Panc1 (cell line): ENCODE results near the gene WNK3. TPM values are rescaled to one million over a fixed set of nuclear protein-coding genes. Genes with fewer than 3 reads are reported as not detected.

ENCODE experiments used
- ATAC-seq: fragments of 200-7000 bp; cut with Tn5 transposase; 2 replicates; pipeline ENCODE4 v1.9.1; 2020; ENCODE audit warnings: mild to moderate bottlenecking, moderate library complexity
- BruUV-seq: library from RNA; stranded (reverse); fragments of 400-500 nt; replicated peaks from 2 replicates; lab custom pipeline; 2021; lab: Mats Ljungman, UMichigan
- CTCF ChIA-PET: fragments of 300-600 bp; sonication (Branson Sonifier 250); formaldehyde crosslinking; loops from one replicate; lab custom pipeline; 2022; ENCODE audit warnings: antibody characterized with exemption; lab: Charles Lee
- POLR2A ChIA-PET: fragments of 300-600 bp; sonication (Branson Sonifier 250); formaldehyde crosslinking; loops from one replicate; lab custom pipeline; 2022; ENCODE audit warnings: antibody characterized with exemption; lab: Charles Lee
- DNase-seq: peaks from one replicate; pipeline ENCODE4 v3.0.0-alpha.2; 2010; ENCODE audit warnings: low read depth, low spot score
- H3K27ac ChIP-seq: 2 replicates; pipeline ENCODE4 v1.5.1; 2011; ENCODE audit warnings: mild to moderate bottlenecking, low read length, inconsistent platforms
- H3K27me3 ChIP-seq: fragments of 200-500 bp; sonication (Bioruptor generic); 2 replicates; pipeline ENCODE4 v1.6.0; 2014; ENCODE audit warnings: low read length, inconsistent platforms; ENCODE audit not compliant: control insufficient read depth, insufficient read depth
- H3K36me3 ChIP-seq: fragments of 200-500 bp; sonication (Bioruptor generic); 2 replicates; pipeline ENCODE4 v1.5.1; 2014; ENCODE audit warnings: inconsistent platforms, mild to moderate bottlenecking, low read length, moderate library complexity; ENCODE audit not compliant: control insufficient read depth, insufficient read depth
- H3K4me1 ChIP-seq: 2 replicates; pipeline ENCODE4 v1.5.1; 2011; ENCODE audit warnings: inconsistent platforms, mild to moderate bottlenecking, low read length, moderate library complexity; ENCODE audit not compliant: control insufficient read depth, insufficient read depth
- H3K4me3 ChIP-seq, 2 experiments: 2 replicates each; pipeline ENCODE4 v1.5.1; 2011 to 2012; ENCODE audit warnings: low read depth in 2 of 2, low read length in 2 of 2, mild to moderate bottlenecking in 2 of 2, inconsistent platforms in 1 of 2, moderate library complexity in 1 of 2
- H3K9me3 ChIP-seq: fragments of 200-500 bp; sonication (Bioruptor generic); 2 replicates; pipeline ENCODE4 v1.5.1; 2014; ENCODE audit warnings: low read depth, mild to moderate bottlenecking, inconsistent platforms, low read length, moderate library complexity; ENCODE audit not compliant: control insufficient read depth, insufficient read depth
- POLR2AphosphoS5 ChIP-seq: IDR thresholded peaks from 2 replicates; pipeline ENCODE4 v1.6.1; 2012; ENCODE audit warnings: mild to moderate bottlenecking, low read depth, low read length, moderate library complexity
- SIN3A ChIP-seq: IDR thresholded peaks from 2 replicates; pipeline ENCODE4 v1.6.1; 2012; ENCODE audit warnings: low read depth, mild to moderate bottlenecking, low read length, moderate library complexity, borderline replicate concordance; ENCODE audit not compliant: insufficient read depth
- TCF7L2 ChIP-seq: IDR thresholded peaks from 2 replicates; pipeline ENCODE4 v1.6.1; 2011; ENCODE audit warnings: mild to moderate bottlenecking, low read depth, low read length, inconsistent platforms
- in situ Hi-C: cut with HindIII; loops from 2 replicates; pipeline ENCODE4 v1.10.0; 2016; ENCODE audit warnings: low sequenced_read_pairs, low pct_unique_long_range_greater_than_20kb
- intact Hi-C: fragments of 100-400 bp; cut with micrococcal nuclease; formaldehyde crosslinking; loops from one replicate; pipeline ENCODE4 v1.10.0; 2022; ENCODE audit not compliant: unreplicated experiment
- total RNA-seq: library from RNA; stranded (reverse); gene quantifications from one replicate; pipeline ENCODE4 v1.2.1, GENCODE V29; 2021; ENCODE audit not compliant: unreplicated experiment
- TF ChIP-seq, protein P1 (sequence below), 2 experiments: IDR thresholded peaks; 2 replicates each; pipeline ENCODE4 v1.6.1; 2011 to 2012; ENCODE audit warnings: low read depth in 2 of 2, control low read depth in 1 of 2, low read length in 1 of 2, mild to moderate bottlenecking in 1 of 2, moderate library complexity in 1 of 2; ENCODE audit not compliant: insufficient read depth in 1 of 2
- TF ChIP-seq, protein P2 (sequence below): fragments of 450-650 bp; IDR thresholded peaks from 2 replicates; pipeline ENCODE4 v1.5.1; 2017; ENCODE audit warnings: mild to moderate bottlenecking

Gene WNK3
- total RNA-seq, 1 experiment from 2014 or later = not detected

DNA sequence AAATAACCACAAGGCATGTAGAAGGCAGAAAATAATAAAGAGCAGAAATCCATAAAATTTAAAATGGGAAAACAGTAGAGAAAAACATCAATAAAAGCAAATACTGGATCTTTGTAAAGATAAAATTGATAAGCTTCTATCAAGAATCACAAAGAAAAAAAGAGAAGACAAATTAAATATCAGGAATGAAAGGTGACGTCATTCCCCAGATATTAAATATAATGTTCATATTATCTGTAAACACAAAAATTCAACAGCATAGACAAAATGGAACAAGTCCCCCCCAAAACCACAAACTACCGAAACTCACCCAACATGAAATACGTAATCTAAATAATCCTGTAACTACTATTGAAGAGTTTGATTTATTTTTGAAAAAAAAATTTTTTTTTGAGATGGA, 144.2 kb downstream of the WNK3 start:
- Histone ChIP-seq H3K27me3 (no peaks in the 10 kb centered on the region), H3K4me3 (no peak overlapping the region), H3K27ac (no peak overlapping the region), H3K4me1 (no peaks in the 10 kb centered on the region), H3K36me3 (no peaks in the 10 kb centered on the region), H3K9me3 (no peaks in the 10 kb centered on the region)
- no peak for DNase-seq
- in situ Hi-C loops = no loop called here
- POLR2A ChIA-PET = no interaction called here
- no TSS peak for BruUV-seq
- TF ChIP-seq, protein P1, sequence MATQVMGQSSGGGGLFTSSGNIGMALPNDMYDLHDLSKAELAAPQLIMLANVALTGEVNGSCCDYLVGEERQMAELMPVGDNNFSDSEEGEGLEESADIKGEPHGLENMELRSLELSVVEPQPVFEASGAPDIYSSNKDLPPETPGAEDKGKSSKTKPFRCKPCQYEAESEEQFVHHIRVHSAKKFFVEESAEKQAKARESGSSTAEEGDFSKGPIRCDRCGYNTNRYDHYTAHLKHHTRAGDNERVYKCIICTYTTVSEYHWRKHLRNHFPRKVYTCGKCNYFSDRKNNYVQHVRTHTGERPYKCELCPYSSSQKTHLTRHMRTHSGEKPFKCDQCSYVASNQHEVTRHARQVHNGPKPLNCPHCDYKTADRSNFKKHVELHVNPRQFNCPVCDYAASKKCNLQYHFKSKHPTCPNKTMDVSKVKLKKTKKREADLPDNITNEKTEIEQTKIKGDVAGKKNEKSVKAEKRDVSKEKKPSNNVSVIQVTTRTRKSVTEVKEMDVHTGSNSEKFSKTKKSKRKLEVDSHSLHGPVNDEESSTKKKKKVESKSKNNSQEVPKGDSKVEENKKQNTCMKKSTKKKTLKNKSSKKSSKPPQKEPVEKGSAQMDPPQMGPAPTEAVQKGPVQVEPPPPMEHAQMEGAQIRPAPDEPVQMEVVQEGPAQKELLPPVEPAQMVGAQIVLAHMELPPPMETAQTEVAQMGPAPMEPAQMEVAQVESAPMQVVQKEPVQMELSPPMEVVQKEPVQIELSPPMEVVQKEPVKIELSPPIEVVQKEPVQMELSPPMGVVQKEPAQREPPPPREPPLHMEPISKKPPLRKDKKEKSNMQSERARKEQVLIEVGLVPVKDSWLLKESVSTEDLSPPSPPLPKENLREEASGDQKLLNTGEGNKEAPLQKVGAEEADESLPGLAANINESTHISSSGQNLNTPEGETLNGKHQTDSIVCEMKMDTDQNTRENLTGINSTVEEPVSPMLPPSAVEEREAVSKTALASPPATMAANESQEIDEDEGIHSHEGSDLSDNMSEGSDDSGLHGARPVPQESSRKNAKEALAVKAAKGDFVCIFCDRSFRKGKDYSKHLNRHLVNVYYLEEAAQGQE (IDR thresholded peaks at IDR 0.05; ENCODE audit: insufficient read depth in 1 of 2, low read depth in 2 of 2, low read length in 1 of 2) = no peak
- TF ChIP-seq, protein P2, sequence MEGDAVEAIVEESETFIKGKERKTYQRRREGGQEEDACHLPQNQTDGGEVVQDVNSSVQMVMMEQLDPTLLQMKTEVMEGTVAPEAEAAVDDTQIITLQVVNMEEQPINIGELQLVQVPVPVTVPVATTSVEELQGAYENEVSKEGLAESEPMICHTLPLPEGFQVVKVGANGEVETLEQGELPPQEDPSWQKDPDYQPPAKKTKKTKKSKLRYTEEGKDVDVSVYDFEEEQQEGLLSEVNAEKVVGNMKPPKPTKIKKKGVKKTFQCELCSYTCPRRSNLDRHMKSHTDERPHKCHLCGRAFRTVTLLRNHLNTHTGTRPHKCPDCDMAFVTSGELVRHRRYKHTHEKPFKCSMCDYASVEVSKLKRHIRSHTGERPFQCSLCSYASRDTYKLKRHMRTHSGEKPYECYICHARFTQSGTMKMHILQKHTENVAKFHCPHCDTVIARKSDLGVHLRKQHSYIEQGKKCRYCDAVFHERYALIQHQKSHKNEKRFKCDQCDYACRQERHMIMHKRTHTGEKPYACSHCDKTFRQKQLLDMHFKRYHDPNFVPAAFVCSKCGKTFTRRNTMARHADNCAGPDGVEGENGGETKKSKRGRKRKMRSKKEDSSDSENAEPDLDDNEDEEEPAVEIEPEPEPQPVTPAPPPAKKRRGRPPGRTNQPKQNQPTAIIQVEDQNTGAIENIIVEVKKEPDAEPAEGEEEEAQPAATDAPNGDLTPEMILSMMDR = no peak
- TF ChIP-seq SIN3A = no peak
- TF ChIP-seq POLR2AphosphoS5 = no peak
- no peak for TF ChIP-seq TCF7L2
- intact Hi-C loops = no loop called here
- CTCF ChIA-PET = no interaction called here
- ATAC-seq = no peak

DNA sequence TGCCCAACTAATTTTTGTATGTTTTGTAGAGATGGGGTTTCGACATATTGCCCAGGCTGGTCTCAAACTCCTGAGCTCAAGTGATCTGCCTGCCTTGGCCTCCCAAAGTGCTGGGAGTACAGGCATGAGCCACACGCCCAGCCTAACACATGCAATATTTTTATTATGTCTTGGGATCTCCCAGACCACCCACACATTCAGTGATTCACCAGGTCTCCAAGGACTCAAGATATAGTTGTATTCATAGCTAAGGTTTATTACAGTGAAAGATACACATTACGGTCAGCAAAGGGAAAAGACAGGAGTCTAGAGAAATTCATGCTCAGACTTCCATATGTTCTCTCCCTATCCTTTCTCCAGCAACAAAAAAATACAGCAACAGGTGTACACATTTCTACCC, 149.3 kb downstream of the WNK3 start:
- in situ Hi-C loops = no loop called here
- intact Hi-C loops = no loop called here

More for the DNA sequence above, 149.3 kb downstream of the WNK3 start:
- TF ChIP-seq TCF7L2 (no peak), SIN3A (no peak), POLR2AphosphoS5 (no peak)
- TF ChIP-seq, protein P2 = no peak
- TF ChIP-seq, protein P1 (IDR thresholded peaks at IDR 0.05; ENCODE audit: insufficient read depth in 1 of 2, low read depth in 2 of 2, low read length in 1 of 2) = no peak
- BruUV-seq = no TSS peak
- Histone ChIP-seq H3K9me3 (no peaks in the 10 kb centered on the region), H3K27ac (no peak overlapping the region), H3K36me3 (no peaks in the 10 kb centered on the region), H3K4me3 (no peak overlapping the region), H3K27me3 (no peaks in the 10 kb centered on the region), H3K4me1 (no peaks in the 10 kb centered on the region)
- POLR2A ChIA-PET = no interaction called here
- DNase-seq = no peak
- CTCF ChIA-PET = no interaction called here
- ATAC-seq = no peak
